DND-41 (cell line): ENCODE results near the gene LRP8.

Source experiments
- ATAC-seq: fragments of 200-7000 bp; cut with Tn5 transposase; 3 replicates; pipeline ENCODE4 v1.9.1; 2021; ENCODE audit warnings: low read depth; ENCODE audit not compliant: insufficient read depth
- DNase-seq: peaks from one replicate; pipeline ENCODE4 v3.0.0-alpha.2; 2020
- H2AFZ ChIP-seq: 2 replicates; pipeline ENCODE4 v1.6.0; 2012; ENCODE audit warnings: low read depth, low read length
- H3K27ac ChIP-seq: 2 replicates; pipeline ENCODE4 v1.5.1; 2012; ENCODE audit warnings: low read length, inconsistent platforms
- H3K27me3 ChIP-seq: fragments of 200-600 bp; sonication (generic); 2 replicates; pipeline ENCODE4 v1.6.0; 2012; ENCODE audit warnings: low read length, mild to moderate bottlenecking, inconsistent platforms; ENCODE audit not compliant: insufficient read depth, poor library complexity
- H3K36me3 ChIP-seq: 2 replicates; pipeline ENCODE4 v1.5.1; 2012; ENCODE audit warnings: low read length, inconsistent platforms; ENCODE audit not compliant: insufficient read depth
- H3K4me1 ChIP-seq: 2 replicates; pipeline ENCODE4 v1.5.1; 2012; ENCODE audit warnings: mild to moderate bottlenecking, low read length; ENCODE audit not compliant: insufficient read depth
- H3K4me2 ChIP-seq: 2 replicates; pipeline ENCODE4 v1.6.0; 2012; ENCODE audit warnings: mild to moderate bottlenecking, moderate library complexity, low read length, inconsistent platforms; ENCODE audit not compliant: insufficient read depth
- H3K4me3 ChIP-seq, 2 experiments: fragments of 200-600 bp in 1 of 2; shearing (Covaris generic) in 1 of 2; 2 replicates each; pipeline ENCODE4 v1.5.1; 2012 to 2016; ENCODE audit warnings: inconsistent platforms in 2 of 2, low read length in 2 of 2, mild to moderate bottlenecking in 2 of 2, low read depth in 1 of 2, moderate library complexity in 1 of 2
- H3K79me2 ChIP-seq: 2 replicates; pipeline ENCODE4 v1.6.0; 2012; ENCODE audit warnings: low read length, inconsistent platforms; ENCODE audit not compliant: insufficient read depth
- H3K9ac ChIP-seq: 2 replicates; pipeline ENCODE4 v1.6.0; 2012; ENCODE audit warnings: low read depth, mild to moderate bottlenecking, inconsistent platforms, low read length, moderate library complexity
- H3K9me3 ChIP-seq: 2 replicates; pipeline ENCODE4 v1.5.1; 2012; ENCODE audit warnings: low read length, moderate library complexity, mild to moderate bottlenecking, inconsistent platforms; ENCODE audit not compliant: insufficient read depth, severe bottlenecking
- H4K20me1 ChIP-seq: 2 replicates; pipeline ENCODE4 v1.6.0; 2012; ENCODE audit warnings: low read length; ENCODE audit not compliant: insufficient read depth
- EZH2 ChIP-seq: IDR thresholded peaks from 3 replicates; pipeline ENCODE4 v1.6.1; 2012; ENCODE audit warnings: borderline replicate concordance, low read depth, mild to moderate bottlenecking, moderate library complexity, low read length, inconsistent platforms; ENCODE audit not compliant: severe bottlenecking
- TF ChIP-seq, protein P1 (sequence below): IDR thresholded peaks from 2 replicates; pipeline ENCODE4 v1.5.1; 2012; ENCODE audit warnings: borderline replicate concordance, low read length, moderate library complexity, mild to moderate bottlenecking; ENCODE audit not compliant: poor library complexity, severe bottlenecking; ENCODE audit errors: extremely low read depth

LRP8 gene

DNA sequence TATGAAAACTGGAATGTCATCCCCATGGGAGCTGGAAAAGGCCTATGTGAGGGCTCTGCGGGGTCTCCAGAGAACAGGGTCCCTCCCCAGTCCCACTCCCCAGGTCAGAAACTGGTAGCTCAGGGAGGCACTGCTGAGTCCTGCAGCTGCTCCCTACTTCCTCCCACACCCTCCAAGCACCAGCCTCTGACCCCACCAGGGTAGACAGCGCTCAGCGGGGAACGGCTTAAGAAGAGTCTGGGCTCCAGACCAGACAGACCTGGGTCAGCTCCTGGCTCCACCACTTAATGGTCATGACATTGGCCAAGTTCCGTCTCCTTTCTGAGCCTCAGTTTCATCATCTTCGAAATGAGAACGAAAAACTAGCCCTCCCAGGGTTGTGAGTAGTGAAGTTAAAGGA, 7.2 kb downstream of the LRP8 start:
- Histone ChIP-seq H3K79me2 (peaks cover 100% of the 10 kb centered on the region), H3K36me3 (peaks cover 99% of the 10 kb centered on the region), H3K4me1 (peaks cover 26% of the 10 kb centered on the region), H3K27me3 (no peaks in the 10 kb centered on the region), H3K9ac (no peak overlapping the region), H3K4me3 (no peak overlapping the region), H3K9me3 (no peaks in the 10 kb centered on the region), H4K20me1 (peaks cover 99% of the 10 kb centered on the region), H3K27ac (no peak overlapping the region), H2AFZ (no peak overlapping the region), H3K4me2 (no peak overlapping the region)
- ATAC-seq: no peak
- no peak for DNase-seq
- no peak for TF ChIP-seq EZH2
- TF ChIP-seq, protein P1, sequence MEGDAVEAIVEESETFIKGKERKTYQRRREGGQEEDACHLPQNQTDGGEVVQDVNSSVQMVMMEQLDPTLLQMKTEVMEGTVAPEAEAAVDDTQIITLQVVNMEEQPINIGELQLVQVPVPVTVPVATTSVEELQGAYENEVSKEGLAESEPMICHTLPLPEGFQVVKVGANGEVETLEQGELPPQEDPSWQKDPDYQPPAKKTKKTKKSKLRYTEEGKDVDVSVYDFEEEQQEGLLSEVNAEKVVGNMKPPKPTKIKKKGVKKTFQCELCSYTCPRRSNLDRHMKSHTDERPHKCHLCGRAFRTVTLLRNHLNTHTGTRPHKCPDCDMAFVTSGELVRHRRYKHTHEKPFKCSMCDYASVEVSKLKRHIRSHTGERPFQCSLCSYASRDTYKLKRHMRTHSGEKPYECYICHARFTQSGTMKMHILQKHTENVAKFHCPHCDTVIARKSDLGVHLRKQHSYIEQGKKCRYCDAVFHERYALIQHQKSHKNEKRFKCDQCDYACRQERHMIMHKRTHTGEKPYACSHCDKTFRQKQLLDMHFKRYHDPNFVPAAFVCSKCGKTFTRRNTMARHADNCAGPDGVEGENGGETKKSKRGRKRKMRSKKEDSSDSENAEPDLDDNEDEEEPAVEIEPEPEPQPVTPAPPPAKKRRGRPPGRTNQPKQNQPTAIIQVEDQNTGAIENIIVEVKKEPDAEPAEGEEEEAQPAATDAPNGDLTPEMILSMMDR: no peak

DNA sequence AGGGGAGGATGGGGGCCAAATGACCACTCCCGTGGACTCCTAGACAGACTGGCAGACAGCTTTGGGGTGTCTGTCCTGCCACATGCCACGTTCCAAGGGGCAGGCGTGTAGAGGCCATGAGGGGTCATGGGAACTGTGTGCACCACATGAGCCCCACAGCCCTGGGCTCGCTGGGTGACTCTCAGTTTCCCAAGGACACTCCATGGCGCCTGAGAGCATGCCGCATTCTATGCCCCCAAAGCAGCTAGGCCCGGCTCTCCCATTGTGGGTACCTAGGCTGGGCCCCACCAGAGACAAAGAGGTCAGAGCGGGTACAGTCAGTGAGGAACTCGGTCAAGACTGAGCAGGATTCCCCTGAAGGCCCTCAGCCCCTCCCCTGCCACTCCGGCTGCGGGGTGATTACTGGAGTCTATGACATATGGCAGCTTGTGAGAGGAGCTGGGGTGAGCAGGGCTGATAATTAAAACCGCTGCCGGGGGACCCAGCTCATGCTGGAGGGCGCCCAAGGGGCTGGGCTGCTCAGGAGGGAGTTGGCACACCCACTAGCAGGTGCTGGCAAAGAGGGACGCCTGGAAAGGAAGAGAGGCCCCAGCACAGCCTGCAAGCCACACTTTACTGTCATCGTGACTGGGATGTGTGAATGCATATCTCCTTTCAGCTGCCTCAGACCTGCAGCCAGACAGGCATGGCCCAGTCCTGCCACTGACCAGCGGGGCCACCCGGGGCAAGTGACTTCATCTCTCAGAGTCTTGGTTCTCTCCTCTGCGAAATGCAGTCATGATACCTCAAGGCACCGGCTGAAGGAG, 8.4 kb downstream of the LRP8 start:
- ATAC-seq: no peak
- Histone ChIP-seq H3K9me3 (no peaks in the 10 kb centered on the region), H2AFZ (no peak overlapping the region), H3K9ac (no peak overlapping the region), H3K27me3 (no peaks in the 10 kb centered on the region), H3K36me3 (peaks cover 99% of the 10 kb centered on the region), H3K4me1 (peaks cover 15% of the 10 kb centered on the region), H3K79me2 (peaks cover 100% of the 10 kb centered on the region), H3K4me3 (no peak overlapping the region), H3K4me2 (no peak overlapping the region), H3K27ac (no peak overlapping the region), H4K20me1 (peaks cover 99% of the 10 kb centered on the region)
- TF ChIP-seq, protein P1: no peak
- TF ChIP-seq EZH2: no peak
- DNase-seq: no peak

DNA sequence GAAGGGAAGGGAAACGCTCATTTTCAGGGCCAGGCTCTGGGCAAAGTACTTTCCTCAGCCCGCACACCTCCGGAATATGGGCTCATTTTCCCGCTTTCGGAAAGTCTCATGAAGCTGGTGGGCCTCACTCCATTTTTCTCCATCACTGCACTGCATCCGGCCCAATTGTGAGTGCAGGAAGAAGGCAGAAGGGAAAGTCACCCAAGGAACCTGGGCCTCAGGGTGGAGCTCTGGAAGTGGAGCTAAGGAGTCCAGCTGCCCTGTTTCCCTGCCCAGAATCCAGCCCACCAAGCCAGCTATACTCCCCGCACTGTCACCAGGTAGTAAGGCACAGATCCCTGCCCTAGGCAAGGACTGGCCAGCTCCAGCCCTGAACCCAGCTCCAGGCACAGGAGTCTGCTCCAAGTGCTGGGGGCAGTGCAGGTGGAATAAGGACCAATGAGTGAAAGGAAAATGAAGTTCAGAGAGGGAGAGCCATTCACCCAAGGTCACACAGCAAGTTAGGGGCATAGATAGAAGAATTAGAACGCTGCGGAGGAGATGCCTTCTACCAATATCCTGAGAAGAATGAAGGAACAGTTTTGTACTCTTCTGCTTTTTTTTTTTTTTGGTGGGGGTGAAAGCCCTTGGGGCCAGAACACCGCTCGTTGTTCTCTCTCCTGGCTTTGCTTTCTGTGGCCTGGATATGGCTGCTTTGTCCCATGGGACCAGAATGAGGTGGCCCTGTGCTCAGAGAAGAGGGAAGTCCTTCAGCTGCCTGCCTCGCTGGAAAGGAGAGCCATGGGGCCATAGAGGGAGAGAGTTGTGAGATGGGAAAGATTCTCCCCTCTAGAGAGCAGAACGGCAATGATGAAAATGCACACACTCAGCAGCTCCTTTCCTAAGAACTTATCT, 10.0 kb downstream of the LRP8 start:
- Histone ChIP-seq H4K20me1 (peaks cover 99% of the 10 kb centered on the region), H3K27ac (no peak overlapping the region), H2AFZ (no peak overlapping the region), H3K9me3 (no peaks in the 10 kb centered on the region), H3K27me3 (no peaks in the 10 kb centered on the region), H3K4me3 (no peak overlapping the region), H3K4me1 (no peaks in the 10 kb centered on the region), H3K79me2 (peaks cover 100% of the 10 kb centered on the region), H3K36me3 (peaks cover 99% of the 10 kb centered on the region), H3K4me2 (no peak overlapping the region), H3K9ac (no peak overlapping the region)
- no peak for TF ChIP-seq EZH2
- TF ChIP-seq, protein P1: no peak
- DNase-seq (no peak), ATAC-seq (no peak)
